DOHH2 (cell line): ENCODE results near the gene RAB19.

Source experiments
- H3F3A ChIP-seq: fragments of 200-600 bp; sonication (generic), shearing (Covaris generic); 2 replicates; pipeline ENCODE4 v1.6.0; 2016; ENCODE audit warnings: antibody characterized with exemption, mild to moderate bottlenecking; ENCODE audit not compliant: control insufficient read depth, insufficient read depth
- H3K27ac ChIP-seq: fragments of 200-600 bp; sonication (generic); 2 replicates; pipeline ENCODE4 v1.5.1; 2014; ENCODE audit warnings: low read depth, mild to moderate bottlenecking, low read length, moderate library complexity
- H3K27me3 ChIP-seq: fragments of 200-600 bp; sonication (generic); 2 replicates; pipeline ENCODE4 v1.6.1; 2014; ENCODE audit warnings: mild to moderate bottlenecking, low read length, mixed read lengths; ENCODE audit not compliant: control insufficient read depth
- H3K36me3 ChIP-seq: fragments of 200-600 bp; sonication (generic); 2 replicates; pipeline ENCODE4 v1.6.1; 2014; ENCODE audit warnings: mild to moderate bottlenecking, low read length, moderate library complexity, mixed read lengths; ENCODE audit not compliant: control insufficient read depth
- H3K4me1 ChIP-seq: fragments of 200-600 bp; sonication (generic); 2 replicates; pipeline ENCODE4 v1.6.1; 2014; ENCODE audit warnings: mild to moderate bottlenecking, low read length, mixed read lengths; ENCODE audit not compliant: control insufficient read depth
- H3K4me2 ChIP-seq: fragments of 200-600 bp; sonication (generic); 2 replicates; pipeline ENCODE4 v1.6.0; 2014; ENCODE audit warnings: mild to moderate bottlenecking, low read length, moderate library complexity
- H3K4me3 ChIP-seq: fragments of 200-600 bp; sonication (generic); 2 replicates; pipeline ENCODE4 v1.5.1; 2014; ENCODE audit warnings: mild to moderate bottlenecking, low read length, mixed read lengths
- H3K79me2 ChIP-seq: fragments of 200-600 bp; sonication (generic); 2 replicates; pipeline ENCODE4 v1.6.1; 2014; ENCODE audit warnings: mild to moderate bottlenecking, low read length, mixed read lengths; ENCODE audit not compliant: control insufficient read depth
- H3K9me2 ChIP-seq: fragments of 200-600 bp; sonication (generic); replicated peaks from 2 replicates; pipeline ENCODE4 v1.6.1; 2014; ENCODE audit warnings: mild to moderate bottlenecking, low read length, mixed read lengths; ENCODE audit not compliant: control insufficient read depth
- H3K9me3 ChIP-seq: fragments of 200-600 bp; sonication (generic); 2 replicates; pipeline ENCODE4 v1.6.1; 2014; ENCODE audit warnings: antibody characterized with exemption, low read length, mixed read lengths; ENCODE audit not compliant: control insufficient read depth, insufficient read depth
- H4K20me1 ChIP-seq: fragments of 200-600 bp; sonication (generic); 2 replicates; pipeline ENCODE4 v1.6.0; 2014; ENCODE audit warnings: low read depth, mild to moderate bottlenecking, antibody characterized with exemption, low read length, moderate library complexity; ENCODE audit not compliant: control insufficient read depth, insufficient read depth
- EZH2phosphoT487 ChIP-seq: fragments of 200-600 bp; sonication (generic); IDR thresholded peaks from 2 replicates; pipeline ENCODE4 v1.6.1; 2017; ENCODE audit warnings: borderline replicate concordance, mild to moderate bottlenecking, antibody characterized with exemption, low read length, moderate library complexity, mixed read lengths
- TF ChIP-seq, protein P1 (sequence below): fragments of 200-600 bp; sonication (generic); IDR thresholded peaks from one replicate; pipeline ENCODE4 v1.5.1; 2014; ENCODE audit warnings: antibody characterized with exemption, mild to moderate bottlenecking, low read depth, low read length; ENCODE audit not compliant: poor library complexity, severe bottlenecking

The RAB19 gene

GRCh38 chr7:140384894-140385545 lies 18.8 kb upstream of the RAB19 start:
- H3K27ac ChIP-seq: no peak overlapping the region
- peaks cover 12% of the 10 kb centered on the region for H4K20me1 ChIP-seq
- H3K4me3 ChIP-seq: no peak overlapping the region
- H3F3A ChIP-seq: peaks cover 2% of the 10 kb centered on the region; the same call in 1 of the 2 replicates
- peaks cover 15% of the 10 kb centered on the region for H3K4me1 ChIP-seq
- TF ChIP-seq, protein P1, sequence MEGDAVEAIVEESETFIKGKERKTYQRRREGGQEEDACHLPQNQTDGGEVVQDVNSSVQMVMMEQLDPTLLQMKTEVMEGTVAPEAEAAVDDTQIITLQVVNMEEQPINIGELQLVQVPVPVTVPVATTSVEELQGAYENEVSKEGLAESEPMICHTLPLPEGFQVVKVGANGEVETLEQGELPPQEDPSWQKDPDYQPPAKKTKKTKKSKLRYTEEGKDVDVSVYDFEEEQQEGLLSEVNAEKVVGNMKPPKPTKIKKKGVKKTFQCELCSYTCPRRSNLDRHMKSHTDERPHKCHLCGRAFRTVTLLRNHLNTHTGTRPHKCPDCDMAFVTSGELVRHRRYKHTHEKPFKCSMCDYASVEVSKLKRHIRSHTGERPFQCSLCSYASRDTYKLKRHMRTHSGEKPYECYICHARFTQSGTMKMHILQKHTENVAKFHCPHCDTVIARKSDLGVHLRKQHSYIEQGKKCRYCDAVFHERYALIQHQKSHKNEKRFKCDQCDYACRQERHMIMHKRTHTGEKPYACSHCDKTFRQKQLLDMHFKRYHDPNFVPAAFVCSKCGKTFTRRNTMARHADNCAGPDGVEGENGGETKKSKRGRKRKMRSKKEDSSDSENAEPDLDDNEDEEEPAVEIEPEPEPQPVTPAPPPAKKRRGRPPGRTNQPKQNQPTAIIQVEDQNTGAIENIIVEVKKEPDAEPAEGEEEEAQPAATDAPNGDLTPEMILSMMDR: no peak
- no peak for TF ChIP-seq EZH2phosphoT487
- H3K27me3 ChIP-seq: peaks cover 5% of the 10 kb centered on the region; the same call in 1 of the 2 replicates
- H3K79me2 ChIP-seq: peaks cover 4% of the 10 kb centered on the region; the same call in 1 of the 2 replicates
- H3K36me3 ChIP-seq: peaks cover 2% of the 10 kb centered on the region; the same call in 1 of the 2 replicates
- H3K9me2 ChIP-seq: no peaks in the 10 kb centered on the region
- no peaks in the 10 kb centered on the region for H3K9me3 ChIP-seq
- 0 out of 2 replicates have a peak overlapping the region, but pooled peaks have one; percentile 1 for H3K4me2 ChIP-seq

GRCh38 chr7:140389445-140389844 lies 14.4 kb upstream of the RAB19 start:
- peaks cover 38% of the 10 kb centered on the region for H4K20me1 ChIP-seq
- H3F3A ChIP-seq: peaks cover 2% of the 10 kb centered on the region; the same call in 1 of the 2 replicates
- H3K27ac ChIP-seq: no peak overlapping the region
- 0 out of 2 replicates have a peak overlapping the region, but pooled peaks have one; percentile 54 for H3K4me2 ChIP-seq
- no peaks in the 10 kb centered on the region for H3K9me2 ChIP-seq
- H3K36me3 ChIP-seq: no peaks in the 10 kb centered on the region
- no peak for TF ChIP-seq EZH2phosphoT487
- TF ChIP-seq, protein P1: no peak
- no peak overlapping the region for H3K4me3 ChIP-seq
- peaks cover 20% of the 10 kb centered on the region for H3K27me3 ChIP-seq
- H3K4me1 ChIP-seq: peaks cover 32% of the 10 kb centered on the region
- H3K9me3 ChIP-seq: no peaks in the 10 kb centered on the region
- peaks cover 15% of the 10 kb centered on the region for H3K79me2 ChIP-seq

DNA sequence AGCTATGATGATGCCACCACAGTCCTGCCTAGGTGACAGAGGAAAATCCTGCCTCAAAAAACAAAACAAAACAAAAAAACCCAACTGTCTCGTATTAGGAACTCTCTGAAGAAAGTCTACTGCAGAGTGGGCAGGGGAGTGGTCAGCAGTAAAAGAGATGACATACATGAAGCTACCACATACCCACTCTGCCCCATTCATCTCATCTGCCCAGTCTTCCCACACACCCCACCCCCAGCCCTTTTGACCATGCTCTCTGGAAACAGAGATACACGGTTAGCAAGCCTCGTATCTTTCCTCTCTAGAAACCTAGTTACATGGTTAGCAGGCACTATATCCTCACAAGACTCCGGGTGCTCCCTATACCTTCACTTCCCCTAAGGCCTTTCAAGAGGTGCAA lies 13.8 kb upstream of the RAB19 start:
- Histone ChIP-seq H3K4me2 (peak overlapping the region; percentile 54), H3K27me3 (peaks cover 20% of the 10 kb centered on the region), H3K4me1 (peaks cover 28% of the 10 kb centered on the region), H3K9me2 (no peaks in the 10 kb centered on the region), H3K9me3 (no peaks in the 10 kb centered on the region), H3K79me2 (peaks cover 15% of the 10 kb centered on the region), H3K4me3 (peak overlapping the region; percentile 26), H3K27ac (no peak overlapping the region), H3K36me3 (no peaks in the 10 kb centered on the region), H3F3A (peaks cover 2% of the 10 kb centered on the region; the same call in 1 of the 2 replicates), H4K20me1 (peaks cover 38% of the 10 kb centered on the region)
- TF ChIP-seq, protein P1: no peak
- TF ChIP-seq EZH2phosphoT487: no peak
